GM18907 (cell line): ENCODE results near the gene COL23A1.

Source experiments
- ATAC-seq: cut with Tn5 transposase; IDR thresholded peaks from one replicate; pipeline ENCODE4 v1.9.1; 2021; ENCODE audit warnings: mild to moderate bottlenecking, moderate library complexity; ENCODE audit not compliant: unreplicated experiment

The COL23A1 gene

GRCh38 chr5:178478370-178478769 lies 111.8 kb downstream of the COL23A1 start:
- ATAC-seq, result no peak

- ATAC-seq, result no peak
Observed at GRCh38 chr5:178477802-178478201, 112.4 kb downstream of the COL23A1 start.

- no peak for ATAC-seq
Observed at GRCh38 chr5:178476972-178477754, 113.0 kb downstream of the COL23A1 start.

GRCh38 chr5:178476531-178476930 lies 113.7 kb downstream of the COL23A1 start:
- no peak for ATAC-seq

- no peak for ATAC-seq
Observed at GRCh38 chr5:178475422-178475821, 114.8 kb downstream of the COL23A1 start.

GRCh38 chr5:178474562-178475184 lies 115.5 kb downstream of the COL23A1 start:
- no peak for ATAC-seq

- no peak for ATAC-seq
Observed at GRCh38 chr5:178473854-178474253, 116.3 kb downstream of the COL23A1 start.

- no peak for ATAC-seq
Observed at GRCh38 chr5:178472138-178472537, 118.1 kb downstream of the COL23A1 start.

- ATAC-seq, result no peak
Observed at GRCh38 chr5:178471711-178472110, 118.5 kb downstream of the COL23A1 start.

- ATAC-seq, result no peak
Observed at GRCh38 chr5:178470760-178471025, 119.5 kb downstream of the COL23A1 start.

GRCh38 chr5:178469975-178470759 lies 120.0 kb downstream of the COL23A1 start:
- no peak for ATAC-seq

GRCh38 chr5:178469011-178469974 lies 120.9 kb downstream of the COL23A1 start:
- ATAC-seq, result no peak

GRCh38 chr5:178468196-178468685 lies 122.0 kb downstream of the COL23A1 start:
- ATAC-seq, result no peak

GRCh38 chr5:178467568-178468195 lies 122.5 kb downstream of the COL23A1 start:
- no peak for ATAC-seq

GRCh38 chr5:178467205-178467567 lies 123.0 kb downstream of the COL23A1 start:
- ATAC-seq, result no peak

GRCh38 chr5:178466342-178466741 lies 123.9 kb downstream of the COL23A1 start:
- no peak for ATAC-seq

- no peak for ATAC-seq
Observed at GRCh38 chr5:178465861-178466288, 124.3 kb downstream of the COL23A1 start.

GRCh38 chr5:178465228-178465860 lies 124.8 kb downstream of the COL23A1 start:
- ATAC-seq, result no peak

- no peak for ATAC-seq
Observed at GRCh38 chr5:178464431-178465048, 125.7 kb downstream of the COL23A1 start.
